Large intestine (tissue), 3 donors: ENCODE data around the gene NAT14. TPM values are rescaled to one million over a fixed set of nuclear protein-coding genes. Genes with fewer than 3 reads are reported as not detected.
"Not testable (repeated sequence)": the region's sequence is repeated elsewhere in the genome, so short reads cannot be mapped to it uniquely, and the experiment has no call there.

Experiments used
- DNase-seq, 2 donors: peaks; one replicate each; pipeline versions ENCODE4 v3.0.0 to v3.0.0-alpha.2; 2013
- H3K27ac ChIP-seq: one replicate; pipeline ENCODE4 v1.5.1; 2013; ENCODE audit warnings: low read length
- H3K27me3 ChIP-seq: 2 replicates; pipeline ENCODE4 v1.6.1; 2013; ENCODE audit warnings: low read length; ENCODE audit not compliant: control insufficient read depth, insufficient read depth
- H3K36me3 ChIP-seq: 2 replicates; pipeline ENCODE4 v1.6.1; 2013; ENCODE audit warnings: low read length; ENCODE audit not compliant: control insufficient read depth, insufficient read depth
- H3K4me1 ChIP-seq: one replicate; pipeline ENCODE4 v1.6.1; 2013; ENCODE audit warnings: low read length; ENCODE audit not compliant: control insufficient read depth, insufficient read depth
- H3K4me3 ChIP-seq: one replicate; pipeline ENCODE4 v1.5.1; 2013; ENCODE audit warnings: low read length
- H3K9me3 ChIP-seq: one replicate; pipeline ENCODE4 v1.6.1; 2013; ENCODE audit warnings: mild to moderate bottlenecking, low read depth, low read length, moderate library complexity; ENCODE audit not compliant: control insufficient read depth
- WGBS: methylation state at CpG from one replicate; pipeline ENCODE4 v1.1.5; 2013; ENCODE audit warnings: low lambda C conversion rate; ENCODE audit not compliant: insufficient coverage; 5-methylcytosine and 5-hydroxymethylcytosine counted together
- polyA plus RNA-seq: library from polyadenylated mRNA; unstranded; fragments of 120-200 nt; gene quantifications from one replicate; pipeline ENCODE4 v1.2.1, GENCODE V29; 2013

NAT14 gene
- polyA plus RNA-seq, 1 donor: 14.0 TPM

DNA sequence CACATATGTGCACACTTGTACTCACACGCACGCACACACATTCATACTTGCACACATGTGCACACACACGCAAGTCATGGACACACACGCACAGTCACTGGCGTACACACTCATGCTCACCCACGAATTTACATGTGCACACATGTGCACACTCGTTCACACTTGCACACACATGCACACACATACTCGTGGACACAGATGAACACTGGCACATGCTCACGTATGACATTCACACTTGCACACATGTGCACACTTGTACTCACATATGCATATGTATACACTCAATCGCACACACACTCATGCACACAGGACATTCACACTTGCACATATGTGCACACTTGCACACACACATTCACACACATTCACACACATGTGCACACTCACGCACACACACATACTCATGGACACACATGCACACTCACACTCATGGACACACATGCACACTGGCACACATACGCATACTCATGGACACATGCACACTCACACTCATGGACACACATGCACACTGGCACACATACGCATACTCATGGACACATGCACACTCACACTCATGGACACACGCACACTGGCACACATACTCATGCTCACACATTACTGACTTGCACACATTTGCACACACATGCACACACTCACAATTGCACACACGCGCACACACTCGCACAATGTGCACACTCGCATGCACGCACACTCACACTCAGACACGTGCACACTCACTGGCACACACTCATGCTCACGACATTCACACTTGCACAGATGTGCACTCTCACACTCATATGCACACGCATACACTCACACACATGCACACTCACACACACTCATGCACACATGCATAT, 42.4 kb downstream of the NAT14 start:
- peaks cover 9% of the 10 kb centered on the region for H3K4me1 ChIP-seq
- H3K4me3 ChIP-seq: no peak overlapping the region
- H3K9me3 ChIP-seq: no peaks in the 10 kb centered on the region
- no peak overlapping the region for H3K27ac ChIP-seq
- no peak for DNase-seq
- peaks cover 5% of the 10 kb centered on the region for H3K27me3 ChIP-seq
- no CpG with 5 or more reads among the region's 22 CpGs for WGBS
- H3K36me3 ChIP-seq: no peaks in the 10 kb centered on the region

DNA sequence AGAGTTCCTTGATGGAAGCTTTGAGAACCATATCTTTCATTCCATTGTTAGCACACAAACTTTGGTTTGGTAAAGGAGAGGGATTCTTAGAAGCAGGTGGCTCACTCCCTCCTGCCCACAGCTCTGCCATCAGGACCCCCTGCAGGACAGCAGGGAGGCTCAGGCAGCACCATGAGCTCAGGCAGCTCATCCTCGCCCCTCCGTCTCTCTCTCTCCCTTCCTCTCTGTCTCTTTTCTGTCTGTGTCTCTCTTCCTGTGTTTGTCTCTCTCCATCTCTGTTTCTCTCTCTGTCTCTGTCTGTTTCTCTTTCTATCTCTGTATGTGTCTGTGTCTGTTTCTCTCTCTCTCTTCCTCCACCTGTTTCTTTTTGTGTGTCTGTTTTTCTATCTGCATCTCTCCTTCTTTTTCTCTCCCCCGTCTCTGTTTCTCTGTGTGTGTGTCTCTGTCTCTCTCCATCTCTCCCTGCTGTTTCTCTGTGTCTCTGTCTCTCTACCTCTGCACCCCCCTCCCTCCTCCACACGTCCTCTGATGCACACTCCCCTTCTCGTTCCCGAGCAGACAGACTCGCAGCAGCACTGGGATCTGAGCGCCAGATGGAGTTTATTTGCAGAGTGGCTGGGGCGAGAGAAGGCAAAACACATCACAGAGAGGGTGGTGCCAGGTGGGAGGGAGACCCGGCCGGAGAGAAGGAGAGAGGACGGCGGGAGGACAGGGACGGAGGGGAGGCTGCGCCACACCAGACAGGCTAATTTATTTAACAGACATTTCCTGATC, 43.2 kb downstream of the NAT14 start:
- DNase-seq: peak in 1 of 2 donors; percentile 30
- H3K4me3 ChIP-seq: no peak overlapping the region
- peaks cover 5% of the 10 kb centered on the region for H3K27me3 ChIP-seq
- H3K4me1 ChIP-seq: peaks cover 9% of the 10 kb centered on the region
- no peaks in the 10 kb centered on the region for H3K9me3 ChIP-seq
- no peaks in the 10 kb centered on the region for H3K36me3 ChIP-seq
- H3K27ac ChIP-seq: no peak overlapping the region
- WGBS: 50% methylated on average over 3 of the region's 15 CpGs

DNA sequence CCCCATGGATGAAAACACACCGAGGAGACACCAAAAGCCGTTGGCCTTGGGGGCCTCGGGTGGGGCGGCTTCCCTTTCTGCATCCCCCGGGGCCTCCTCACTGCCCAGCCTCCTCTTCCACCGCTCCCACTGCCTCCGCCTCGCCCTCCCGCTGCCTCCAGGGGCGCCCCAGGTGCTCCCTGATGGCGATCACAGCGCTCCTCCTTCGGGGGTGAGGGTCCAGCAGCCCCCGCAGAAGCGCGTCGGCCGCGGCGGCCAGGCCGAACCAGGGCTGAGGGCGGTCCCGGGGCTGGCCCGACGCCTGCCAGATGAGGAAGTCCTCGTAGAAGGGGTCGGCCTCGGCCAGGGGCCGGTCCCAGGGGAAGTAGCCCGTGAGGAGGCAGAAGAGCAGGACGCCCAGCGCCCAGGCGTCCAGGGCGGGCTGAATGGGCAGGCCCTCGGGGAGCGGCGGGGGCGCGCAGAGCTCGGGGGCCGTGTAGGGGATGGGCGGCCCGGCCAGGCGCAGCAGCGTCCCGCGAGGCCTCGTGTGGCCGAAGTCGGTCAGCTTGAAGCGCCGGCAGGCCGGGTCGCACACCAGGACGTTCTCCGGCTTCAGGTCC, 44.7 kb downstream of the NAT14 start:
- no CpG with 5 or more reads among the region's 56 CpGs for WGBS

DNA sequence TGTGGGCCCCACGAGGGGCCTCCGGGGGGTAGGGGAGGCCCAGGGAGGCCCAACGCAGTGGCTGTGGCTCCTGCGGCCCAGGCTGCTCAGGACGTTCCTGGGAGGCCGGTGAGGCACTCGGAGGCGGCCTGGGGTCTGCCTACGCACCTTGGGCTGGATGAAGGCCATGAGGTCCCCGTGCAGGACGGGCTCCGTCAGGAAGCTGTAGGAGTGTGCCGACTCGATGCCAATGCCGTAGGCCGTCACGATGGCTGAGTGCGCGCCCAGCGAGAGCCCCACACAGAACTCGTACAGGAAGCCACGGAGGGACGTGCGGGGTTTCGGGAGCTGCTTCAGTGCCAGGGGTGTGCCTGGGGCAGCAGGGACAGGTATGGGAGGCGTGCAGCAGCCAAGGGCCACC, 46.0 kb downstream of the NAT14 start:
- H3K4me3 ChIP-seq: no peak overlapping the region
- WGBS: no CpG with 5 or more reads among the region's 26 CpGs
- no peaks in the 10 kb centered on the region for H3K36me3 ChIP-seq
- H3K27ac ChIP-seq: no peak overlapping the region
- peaks cover 7% of the 10 kb centered on the region for H3K4me1 ChIP-seq
- DNase-seq: no peak
- peaks cover 5% of the 10 kb centered on the region for H3K27me3 ChIP-seq
- H3K9me3 ChIP-seq: no peaks in the 10 kb centered on the region

More for the DNA sequence above, 44.7 kb downstream of the NAT14 start:
- peaks cover 5% of the 10 kb centered on the region for H3K27me3 ChIP-seq
- no peaks in the 10 kb centered on the region for H3K36me3 ChIP-seq
- no peaks in the 10 kb centered on the region for H3K9me3 ChIP-seq
- H3K4me3 ChIP-seq: no peak overlapping the region
- peaks cover 9% of the 10 kb centered on the region for H3K4me1 ChIP-seq
- H3K27ac ChIP-seq: no peak overlapping the region
- no peak for DNase-seq

DNA sequence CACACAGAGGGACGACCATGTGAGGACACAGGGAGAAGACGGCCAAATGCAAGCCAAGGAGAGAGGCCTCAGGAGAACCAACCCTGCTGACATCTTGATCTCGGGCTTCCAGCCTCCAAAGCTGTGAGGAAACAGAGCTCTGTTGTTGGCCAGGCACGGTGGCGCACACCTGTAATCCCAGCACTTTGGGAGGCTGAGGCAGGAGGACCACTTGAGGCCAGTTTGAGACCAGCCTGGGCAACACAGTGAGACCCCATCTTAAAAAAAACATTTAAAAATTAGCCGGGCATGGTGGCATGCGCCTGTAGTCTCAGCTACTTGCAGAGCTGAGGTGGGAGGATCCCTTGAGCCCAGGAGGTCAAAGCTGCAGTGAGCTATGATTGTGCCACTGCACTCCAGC, 49.3 kb downstream of the NAT14 start:
- not testable (repeated sequence) for H3K4me3 ChIP-seq, H3K4me1 ChIP-seq, H3K9me3 ChIP-seq, H3K27me3 ChIP-seq, H3K36me3 ChIP-seq, DNase-seq, H3K27ac ChIP-seq
- no CpG with 5 or more reads among the region's 7 CpGs for WGBS

DNA sequence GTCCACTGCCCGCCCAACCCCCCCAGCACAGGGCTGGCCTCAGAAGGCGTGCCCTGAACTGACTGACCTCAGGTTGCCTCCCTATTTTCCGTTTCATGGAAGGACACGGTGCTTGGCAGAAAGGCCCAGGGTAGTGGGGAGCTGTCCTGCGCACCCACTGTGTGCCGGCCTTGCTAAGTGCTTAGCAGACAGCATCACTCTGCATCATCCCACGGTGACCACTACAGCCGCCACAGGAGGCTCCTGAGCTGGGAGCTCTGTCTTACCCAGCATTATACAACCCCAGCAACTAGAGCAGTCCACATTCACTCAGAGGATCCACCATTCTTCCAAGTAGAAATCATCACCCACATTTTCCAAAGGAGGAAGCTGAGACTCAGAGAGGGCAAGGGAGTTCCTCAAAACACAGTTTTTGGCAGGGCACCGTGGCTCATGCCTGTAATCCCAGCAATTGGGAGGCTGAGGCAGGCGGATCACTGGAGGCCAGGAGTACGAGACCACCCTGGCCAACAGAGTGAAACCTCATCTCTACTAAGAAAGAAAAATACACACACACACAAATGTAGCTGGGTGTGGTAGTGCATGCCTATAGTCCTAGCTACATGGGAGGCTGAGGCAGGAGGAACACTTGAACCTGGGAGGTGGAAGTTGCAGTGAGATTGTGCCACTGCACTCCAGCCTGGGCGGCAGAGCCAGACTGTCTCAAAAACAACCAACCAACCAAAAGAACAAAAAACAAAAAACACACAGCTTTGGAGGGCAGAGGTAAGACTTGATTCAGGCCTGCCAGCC, 50.4 kb downstream of the NAT14 start:
- WGBS: no CpG with 5 or more reads among the region's 12 CpGs
- Histone ChIP-seq H3K36me3 (no peaks in the 10 kb centered on the region), H3K27ac (no peak overlapping the region), H3K4me1 (no peaks in the 10 kb centered on the region), H3K9me3 (no peaks in the 10 kb centered on the region), H3K27me3 (no peaks in the 10 kb centered on the region), H3K4me3 (no peak overlapping the region)
- DNase-seq: no peak

DNA sequence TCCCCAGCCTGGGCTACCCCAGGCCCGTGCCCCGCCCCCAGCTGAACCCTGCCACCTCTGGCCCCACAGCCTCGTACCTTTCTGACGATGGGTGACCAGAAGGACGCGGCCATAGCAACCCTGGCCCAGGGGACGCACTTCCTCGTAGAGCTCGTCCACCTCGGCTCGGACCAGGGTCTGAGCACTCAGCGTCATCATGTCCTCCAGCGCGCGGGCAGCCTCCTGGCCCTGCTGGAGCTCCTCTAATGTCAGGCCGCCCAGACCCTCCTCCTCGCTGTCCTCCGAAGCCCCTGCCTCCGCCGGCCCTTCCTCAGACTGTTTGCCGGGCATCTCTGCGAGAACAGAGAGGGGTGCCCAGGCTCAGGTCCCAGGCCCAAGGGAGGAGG, 51.0 kb downstream of the NAT14 start:
- no peaks in the 10 kb centered on the region for H3K27me3 ChIP-seq
- no peak for DNase-seq
- H3K36me3 ChIP-seq: no peaks in the 10 kb centered on the region
- no CpG with 5 or more reads among the region's 22 CpGs for WGBS
- no peaks in the 10 kb centered on the region for H3K9me3 ChIP-seq
- no peaks in the 10 kb centered on the region for H3K4me1 ChIP-seq
- H3K27ac ChIP-seq: no peak overlapping the region
- H3K4me3 ChIP-seq: no peak overlapping the region

DNA sequence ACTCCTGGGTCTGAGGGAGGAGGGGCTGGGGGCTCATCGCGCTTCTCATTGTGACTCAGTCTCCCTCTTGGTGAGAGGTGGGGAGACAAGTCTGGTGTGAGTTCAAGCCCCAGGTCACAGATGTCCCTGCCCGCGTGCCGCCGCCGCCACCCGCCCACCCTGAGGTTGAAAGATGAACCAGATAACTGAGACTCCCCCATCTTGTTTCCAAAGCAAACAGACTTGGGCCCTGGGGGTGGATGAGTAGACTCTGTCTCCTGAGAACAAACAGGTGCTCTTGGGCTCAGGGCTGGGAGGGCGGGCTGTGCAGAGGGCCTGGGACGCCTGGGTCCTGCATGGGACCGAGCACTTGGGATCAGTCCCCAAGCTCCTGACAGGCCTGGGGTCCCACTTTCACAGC, 51.4 kb downstream of the NAT14 start:
- H3K4me3 ChIP-seq: no peak overlapping the region
- no peaks in the 10 kb centered on the region for H3K4me1 ChIP-seq
- no CpG with 5 or more reads among the region's 11 CpGs for WGBS
- no peaks in the 10 kb centered on the region for H3K27me3 ChIP-seq
- H3K9me3 ChIP-seq: no peaks in the 10 kb centered on the region
- H3K27ac ChIP-seq: no peak overlapping the region
- DNase-seq: no peak
- no peaks in the 10 kb centered on the region for H3K36me3 ChIP-seq
